Measurements from ENCODE around the gene CLEC2A.

CLEC2A gene

GRCh38 chr12:9910716-9911421 is 21.3 kb downstream of the CLEC2A start:
- Histone ChIP-seq H3K4me2 (no peak overlapping the region), H3K4me3 (no peak overlapping the region; the same call in 1 of the 2 replicates), H3K9me3 (peaks cover 35% of the 10 kb centered on the region), H3K27me3 (no peaks in the 10 kb centered on the region), H4K20me1 (no peaks in the 10 kb centered on the region), H3K4me1 (no peaks in the 10 kb centered on the region), H3K36me3 (no peaks in the 10 kb centered on the region), H3K27ac (no peak overlapping the region), H3K9ac (no peak overlapping the region)
- no peak for TF ChIP-seq Cebpa-rat (IDR thresholded peaks at IDR 0.05)

GRCh38 chr12:9909724-9910123 is 22.4 kb downstream of the CLEC2A start:
- no peaks in the 10 kb centered on the region for H3K36me3 ChIP-seq
- H3K4me1 ChIP-seq = no peaks in the 10 kb centered on the region
- H3K9me3 ChIP-seq = peaks cover 35% of the 10 kb centered on the region
- no peak overlapping the region for H3K27ac ChIP-seq
- H3K27me3 ChIP-seq = no peaks in the 10 kb centered on the region
- H3K4me2 ChIP-seq = no peak overlapping the region
- no peak overlapping the region for H3K9ac ChIP-seq
- no peak overlapping the region for H3K4me3 ChIP-seq
- no peak for TF ChIP-seq Cebpa-rat (IDR thresholded peaks at IDR 0.05)
- no peaks in the 10 kb centered on the region for H4K20me1 ChIP-seq

GRCh38 chr12:9908350-9908749 is 23.8 kb downstream of the CLEC2A start:
- Histone ChIP-seq H3K36me3 (no peaks in the 10 kb centered on the region), H3K27me3 (no peaks in the 10 kb centered on the region), H3K9ac (no peak overlapping the region), H4K20me1 (no peaks in the 10 kb centered on the region), H3K4me3 (no peak overlapping the region), H3K27ac (no peak overlapping the region), H3K4me1 (no peaks in the 10 kb centered on the region), H3K4me2 (no peak overlapping the region), H3K9me3 (peaks cover 41% of the 10 kb centered on the region)
- no peak for TF ChIP-seq Cebpa-rat (IDR thresholded peaks at IDR 0.05)

GRCh38 chr12:9907769-9908168 is 24.4 kb downstream of the CLEC2A start:
- Histone ChIP-seq H4K20me1 (no peaks in the 10 kb centered on the region), H3K9ac (no peak overlapping the region), H3K27me3 (no peaks in the 10 kb centered on the region), H3K27ac (no peak overlapping the region), H3K9me3 (peaks cover 46% of the 10 kb centered on the region), H3K4me3 (no peak overlapping the region), H3K4me2 (no peak overlapping the region), H3K4me1 (no peaks in the 10 kb centered on the region), H3K36me3 (no peaks in the 10 kb centered on the region)
- no peak for TF ChIP-seq Cebpa-rat (IDR thresholded peaks at IDR 0.05)

- H3K4me2 ChIP-seq = no peak overlapping the region
- H3K36me3 ChIP-seq = no peaks in the 10 kb centered on the region
- H3K27me3 ChIP-seq = no peaks in the 10 kb centered on the region
- no peak overlapping the region for H3K9ac ChIP-seq
- no peaks in the 10 kb centered on the region for H3K4me1 ChIP-seq
- TF ChIP-seq Cebpa-rat (IDR thresholded peaks at IDR 0.05) = no peak
- peaks cover 47% of the 10 kb centered on the region for H3K9me3 ChIP-seq
- no peaks in the 10 kb centered on the region for H4K20me1 ChIP-seq
- no peak overlapping the region for H3K27ac ChIP-seq
- H3K4me3 ChIP-seq = no peak overlapping the region
Observed at GRCh38 chr12:9906873-9907272, 25.3 kb downstream of the CLEC2A start.

- H3K4me2 ChIP-seq = no peak overlapping the region
- no peak overlapping the region for H3K9ac ChIP-seq
- H3K4me3 ChIP-seq = no peak overlapping the region
- H4K20me1 ChIP-seq = no peaks in the 10 kb centered on the region
- no peaks in the 10 kb centered on the region for H3K27me3 ChIP-seq
- TF ChIP-seq Cebpa-rat (IDR thresholded peaks at IDR 0.05) = no peak
- peaks cover 22% of the 10 kb centered on the region for H3K9me3 ChIP-seq
- no peaks in the 10 kb centered on the region for H3K4me1 ChIP-seq
- no peaks in the 10 kb centered on the region for H3K36me3 ChIP-seq
- H3K27ac ChIP-seq = no peak overlapping the region
Observed at GRCh38 chr12:9902539-9903228, 29.5 kb downstream of the CLEC2A start.

- Histone ChIP-seq H4K20me1 (no peaks in the 10 kb centered on the region), H3K9me3 (peaks cover 22% of the 10 kb centered on the region), H3K4me3 (no peak overlapping the region), H3K27me3 (no peaks in the 10 kb centered on the region), H3K9ac (no peak overlapping the region), H3K36me3 (no peaks in the 10 kb centered on the region), H3K4me2 (no peak overlapping the region), H3K27ac (no peak overlapping the region), H3K4me1 (no peaks in the 10 kb centered on the region)
- no peak for TF ChIP-seq Cebpa-rat (IDR thresholded peaks at IDR 0.05)
Observed at GRCh38 chr12:9900930-9901329, 31.2 kb downstream of the CLEC2A start.

GRCh38 chr12:9899209-9899608 is 33.0 kb downstream of the CLEC2A start:
- H4K20me1 ChIP-seq = no peaks in the 10 kb centered on the region
- H3K4me2 ChIP-seq = no peak overlapping the region
- no peaks in the 10 kb centered on the region for H3K27me3 ChIP-seq
- no peaks in the 10 kb centered on the region for H3K36me3 ChIP-seq
- no peak overlapping the region for H3K4me3 ChIP-seq
- peaks cover 19% of the 10 kb centered on the region for H3K9me3 ChIP-seq
- H3K9ac ChIP-seq = no peak overlapping the region
- H3K27ac ChIP-seq = no peak overlapping the region
- no peaks in the 10 kb centered on the region for H3K4me1 ChIP-seq
- TF ChIP-seq Cebpa-rat (IDR thresholded peaks at IDR 0.05) = no peak

- Histone ChIP-seq H3K36me3 (no peaks in the 10 kb centered on the region), H3K9me3 (peaks cover 8% of the 10 kb centered on the region), H3K4me2 (no peak overlapping the region), H3K9ac (no peak overlapping the region), H3K4me3 (no peak overlapping the region), H3K4me1 (no peaks in the 10 kb centered on the region), H3K27me3 (no peaks in the 10 kb centered on the region), H4K20me1 (no peaks in the 10 kb centered on the region), H3K27ac (no peak overlapping the region)
- TF ChIP-seq Cebpa-rat (IDR thresholded peaks at IDR 0.05) = no peak
Observed at GRCh38 chr12:9897535-9897934, 34.6 kb downstream of the CLEC2A start.

- Histone ChIP-seq H3K9me3 (no peaks in the 10 kb centered on the region), H3K4me3 (no peak overlapping the region), H3K27me3 (no peaks in the 10 kb centered on the region), H3K4me1 (no peaks in the 10 kb centered on the region), H3K4me2 (no peak overlapping the region), H3K36me3 (no peaks in the 10 kb centered on the region), H4K20me1 (no peaks in the 10 kb centered on the region), H3K27ac (no peak overlapping the region), H3K9ac (no peak overlapping the region)
- TF ChIP-seq Cebpa-rat (IDR thresholded peaks at IDR 0.05) = no peak
Observed at GRCh38 chr12:9895215-9895971, 36.8 kb downstream of the CLEC2A start.
